CD4-positive, alpha-beta T cell treated with Interleukin-6 for 4 hours (primary cell): ENCODE data around the gene UCP3.

Source experiments
- DNase-seq: peaks from one replicate; pipeline ENCODE4 v3.0.0-alpha.2; 2020; ENCODE audit warnings: mixed read lengths

Gene UCP3

GRCh38 chr11:73950869-73951710, 57.8 kb downstream of the UCP3 start, which contains the start of gene DNAJB13:
DNAJB13 (plus strand) TSS chr11:73951026; CDS start chr11:73951070, 44 bp downstream.
- no peak for DNase-seq
